ENCODE data around the gene AP5Z1. TPM values are rescaled to one million over a fixed set of nuclear protein-coding genes. Genes with fewer than 3 reads are reported as not detected.
A peak's percentile ranks its signal among the peaks of the same experiment; 100 is the strongest.

The AP5Z1 gene
- total RNA-seq, 3 donors from 2014 or later (not counting 1 experiment from before 2014, with no cell fraction given): 140 to 156 (median 143) TPM

- Mint-ChIP-seq H3K4me1 (peaks cover 11 to 14% of the 10 kb centered on the region in 2 donors), H3K27me3 (ENCODE audit: low read depth in 2 of 2) (no peaks in the 10 kb centered on the region), H3K36me3 (no peaks in the 10 kb centered on the region), H3K9me3 (no peaks in the 10 kb centered on the region), H3K27ac (peak overlapping the region in 1 of 2 donors; percentile 72), H3K4me3 (no peak overlapping the region)
- Histone ChIP-seq H3K36me3 (ENCODE audit: control insufficient read depth, insufficient read depth, low read length) (peaks cover 47% of the 10 kb centered on the region), H3K9me3 (ENCODE audit: control insufficient read depth, insufficient read depth, low read length) (no peaks in the 10 kb centered on the region), H3K4me3 (ENCODE audit: low read length) (no peak overlapping the region), H3K4me1 (ENCODE audit: control insufficient read depth, insufficient read depth, low read length) (peaks cover 17% of the 10 kb centered on the region), H3K27ac (ENCODE audit: low read length) (no peak overlapping the region), H3K27me3 (ENCODE audit: control insufficient read depth, insufficient read depth, low read length) (no peaks in the 10 kb centered on the region)
- TF ChIP-seq CTCF (IDR thresholded peaks at IDR 0.05): no peak
- DNase-seq (no peak), ATAC-seq (no peak)
- WGBS (ENCODE audit: insufficient coverage): 96% methylated on average over 24 of the region's 24 CpGs
- intact Hi-C loops (cut with micrococcal nuclease): no loop called here
Measured at GRCh38 chr7:4790516-4790991, 15.1 kb downstream of the AP5Z1 start.

- ATAC-seq (no peak), DNase-seq (no peak)
- no peak for TF ChIP-seq CTCF (IDR thresholded peaks at IDR 0.05)
- WGBS (ENCODE audit: insufficient coverage): 96% methylated on average over 25 of the region's 25 CpGs
- no peak overlapping the region for H3K27ac ChIP-seq (ENCODE audit: low read length)
- Mint-ChIP-seq H3K36me3 (no peaks in the 10 kb centered on the region), H3K27ac (peak overlapping the region in 1 of 2 donors; percentile 24), H3K27me3 (ENCODE audit: low read depth in 2 of 2) (no peaks in the 10 kb centered on the region), H3K9me3 (no peaks in the 10 kb centered on the region), H3K4me3 (peak overlapping the region; percentile 70), H3K4me1 (peaks cover 11 to 14% of the 10 kb centered on the region in 2 donors)
- peaks cover 42% of the 10 kb centered on the region for H3K36me3 ChIP-seq (ENCODE audit: control insufficient read depth, insufficient read depth, low read length)
- H3K27me3 ChIP-seq (ENCODE audit: control insufficient read depth, insufficient read depth, low read length): no peaks in the 10 kb centered on the region
- intact Hi-C loops (cut with micrococcal nuclease): no loop called here
- no peak overlapping the region for H3K4me3 ChIP-seq (ENCODE audit: low read length)
- H3K4me1 ChIP-seq (ENCODE audit: control insufficient read depth, insufficient read depth, low read length): peaks cover 17% of the 10 kb centered on the region
- H3K9me3 ChIP-seq (ENCODE audit: control insufficient read depth, insufficient read depth, low read length): no peaks in the 10 kb centered on the region
Measured at GRCh38 chr7:4791101-4791737, 15.8 kb downstream of the AP5Z1 start.

GRCh38 chr7:4791738-4792536, 16.5 kb downstream of the AP5Z1 start:
- Histone ChIP-seq H3K36me3 (ENCODE audit: control insufficient read depth, insufficient read depth, low read length) (peaks cover 34% of the 10 kb centered on the region), H3K4me3 (ENCODE audit: low read length) (peak overlapping the region; percentile 20), H3K27me3 (ENCODE audit: control insufficient read depth, insufficient read depth, low read length) (no peaks in the 10 kb centered on the region), H3K4me1 (ENCODE audit: control insufficient read depth, insufficient read depth, low read length) (peaks cover 17% of the 10 kb centered on the region), H3K9me3 (ENCODE audit: control insufficient read depth, insufficient read depth, low read length) (no peaks in the 10 kb centered on the region), H3K27ac (ENCODE audit: low read length) (peak overlapping the region; percentile 26)
- H3K9me3 Mint-ChIP-seq: no peaks in the 10 kb centered on the region
- no peaks in the 10 kb centered on the region for H3K36me3 Mint-ChIP-seq
- peak; percentile 87 to 92 (median 92) for ATAC-seq
- H3K4me1 Mint-ChIP-seq: peaks cover 11 to 14% of the 10 kb centered on the region in 2 donors
- 50% methylated on average over 46 of the region's 50 CpGs for WGBS (ENCODE audit: insufficient coverage)
- DNase-seq: peak; percentile 80 to 90
- peak overlapping the region; percentile 70 for H3K4me3 Mint-ChIP-seq
- intact Hi-C loops (cut with micrococcal nuclease): no loop called here
- peak; percentile 76 for TF ChIP-seq CTCF (IDR thresholded peaks at IDR 0.05)
- H3K27ac Mint-ChIP-seq: peak overlapping the region in 1 of 2 donors; percentile 24
- no peaks in the 10 kb centered on the region for H3K27me3 Mint-ChIP-seq (ENCODE audit: low read depth in 2 of 2)

Data from natural killer cell (primary cell).